Naive thymus-derived CD4-positive, alpha-beta T cell (primary cell): ENCODE results near the gene EFNA2. TPM values are rescaled to one million over a fixed set of nuclear protein-coding genes. Genes with fewer than 3 reads are reported as not detected.
"Not testable (repeated sequence)": the region's sequence is repeated elsewhere in the genome, so short reads cannot be mapped to it uniquely, and the experiment has no call there.

Experiments used
- ATAC-seq: fragments of 150-1000 bp; cut with Tn5 transposase; 2 replicates; pipeline ENCODE4 v1.10.0; 2021; ENCODE audit warnings: mild to moderate bottlenecking, moderate library complexity
- CTCF ChIA-PET: fragments of 350-600 bp; sonication (Branson Sonifier 250); formaldehyde crosslinking; loops from one replicate; lab custom pipeline; 2021; ENCODE audit warnings: antibody characterized with exemption; lab: Charles Lee
- POLR2A ChIA-PET: fragments of 350-600 bp; sonication (Branson Sonifier 250); formaldehyde crosslinking; loops from one replicate; lab custom pipeline; 2021; ENCODE audit warnings: antibody characterized with exemption, inconsistent platforms; lab: Charles Lee
- DNase-seq, 9 donors: peaks; one replicate each; pipeline versions ENCODE4 v3.0.0 to v3.0.0-alpha.2; 2020 to 2022; ENCODE audit warnings: mixed read lengths in 1 of 9
- H3K27ac ChIP-seq: one replicate; pipeline ENCODE4 v1.7.0; 2013; ENCODE audit warnings: mild to moderate bottlenecking, low read depth, low read length, moderate library complexity
- H3K27me3 ChIP-seq, 2 donors: one replicate each; pipeline ENCODE4 v1.7.0; 2013; ENCODE audit warnings: low read length in 2 of 2, mild to moderate bottlenecking in 2 of 2, moderate library complexity in 2 of 2; ENCODE audit not compliant: control insufficient read depth in 2 of 2, insufficient read depth in 2 of 2
- H3K36me3 ChIP-seq, 3 experiments: 1 replicate in 2 of 3; 2 replicates in 1 of 3; pipeline ENCODE4 v1.7.0; 2013; ENCODE audit warnings: low read length in 3 of 3, mild to moderate bottlenecking in 3 of 3, moderate library complexity in 1 of 3; ENCODE audit not compliant: insufficient read depth in 3 of 3, control insufficient read depth in 2 of 3
- H3K4me1 ChIP-seq, 2 donors: one replicate each; pipeline ENCODE4 v1.7.0; 2013; ENCODE audit warnings: low read length in 2 of 2, mild to moderate bottlenecking in 2 of 2, moderate library complexity in 1 of 2; ENCODE audit not compliant: control insufficient read depth in 2 of 2, insufficient read depth in 2 of 2
- H3K4me3 ChIP-seq: 2 replicates; pipeline ENCODE4 v1.7.0; 2013; ENCODE audit warnings: mild to moderate bottlenecking, low read length
- H3K9me3 ChIP-seq, 3 experiments: 1 replicate in 2 of 3; 2 replicates in 1 of 3; pipeline ENCODE4 v1.7.0; 2013; ENCODE audit warnings: low read length in 3 of 3; ENCODE audit not compliant: control insufficient read depth in 2 of 3
- H3K27ac Mint-ChIP-seq, 9 donors: one replicate each; pipeline ENCODE4 v1.8.0; 2020 to 2022; ENCODE audit warnings: mixed read lengths in 9 of 9, mild to moderate bottlenecking in 8 of 9, moderate library complexity in 5 of 9, inconsistent platforms in 2 of 9
- H3K27me3 Mint-ChIP-seq, 5 donors: one replicate each; pipeline ENCODE4 v1.8.0; 2021 to 2022; ENCODE audit warnings: mixed read lengths in 5 of 5, mild to moderate bottlenecking in 1 of 5
- H3K36me3 Mint-ChIP-seq, 5 donors: one replicate each; pipeline ENCODE4 v1.8.0; 2020 to 2022; ENCODE audit warnings: mixed read lengths in 5 of 5, mild to moderate bottlenecking in 3 of 5, inconsistent platforms in 1 of 5
- H3K4me1 Mint-ChIP-seq, 7 donors: one replicate each; pipeline ENCODE4 v1.8.0; 2020 to 2022; ENCODE audit warnings: mixed read lengths in 7 of 7, mild to moderate bottlenecking in 3 of 7, inconsistent platforms in 1 of 7
- H3K4me3 Mint-ChIP-seq, 10 donors: one replicate each; pipeline ENCODE4 v1.8.0; 2020 to 2022; ENCODE audit warnings: mild to moderate bottlenecking in 10 of 10, mixed read lengths in 10 of 10, moderate library complexity in 6 of 10, inconsistent platforms in 2 of 10
- H3K9me3 Mint-ChIP-seq, 11 donors: one replicate each; pipeline ENCODE4 v1.8.0; 2020 to 2022; ENCODE audit warnings: mixed read lengths in 11 of 11, mild to moderate bottlenecking in 4 of 11, inconsistent platforms in 1 of 11, moderate library complexity in 1 of 11
- intact Hi-C, 2 donors: fragments of 100-400 bp; cut with micrococcal nuclease; formaldehyde crosslinking; loops; one replicate each; pipeline ENCODE4 v1.15.1; 2023
- polyA plus RNA-seq, 2 donors: library from polyadenylated mRNA; unstranded; fragments of 300-500 nt; fragmentation: Illumina TruSeq; gene quantifications; one replicate each; pipeline ENCODE4 v1.2.3, GENCODE V29; 2021
- total RNA-seq, 6 experiments: library from RNA in 5 of 6; stranded (reverse) in 5 of 6; gene quantifications; 1 replicate in 5 of 6; 2 replicates in 1 of 6; pipeline ENCODE4 v1.2.3 and lab custom pipeline; 2021 to 2026

EFNA2 gene
- total and polyA plus RNA-seq, 7 experiments from 2014 or later, result not detected

GRCh38 chr19:1315470-1316166, 29.9 kb downstream of the EFNA2 start:
- intact Hi-C loops, result loop anchor here in 1 of 2 donors (1.0 to 5.0 kb wide), 2 partner anchors 47 to 57 kb away; no protein-coding TSS in a partner anchor
- ATAC-seq, result peak; percentile 61
- no peak overlapping the region for H3K27ac Mint-ChIP-seq

GRCh38 chr19:1316466-1316865, 30.8 kb downstream of the EFNA2 start:
- Mint-ChIP-seq H3K9me3 (no peaks in the 10 kb centered on the region), H3K27ac (no peak overlapping the region), H3K27me3 (peaks cover 11 to 29% (median 13%) of the 10 kb centered on the region in 5 donors), H3K36me3 (no peaks in the 10 kb centered on the region), H3K4me3 (peak overlapping the region in 2 of 10 donors; percentile 11 to 23), H3K4me1 (peaks cover 0 to 5% (median 0%) of the 10 kb centered on the region in 7 donors)
- POLR2A ChIA-PET, result no interaction called here
- peaks cover 0 to 3% of the 10 kb centered on the region in 2 donors for H3K4me1 ChIP-seq
- no peak overlapping the region for H3K27ac ChIP-seq
- no peak for ATAC-seq
- H3K27me3 ChIP-seq, result peaks cover 0 to 10% of the 10 kb centered on the region in 2 donors
- DNase-seq, result no peak
- H3K36me3 ChIP-seq, result no peaks in the 10 kb centered on the region
- no peaks in the 10 kb centered on the region for H3K9me3 ChIP-seq
- H3K4me3 ChIP-seq, result no peak overlapping the region
- intact Hi-C loops, result loop anchor here in 1 of 2 donors (5.0 kb wide), 1 partner anchor 46 kb away; no protein-coding TSS in a partner anchor
- CTCF ChIA-PET, result no interaction called here

More at GRCh38 chr19:1315470-1316166, 29.9 kb downstream of the EFNA2 start:
- Mint-ChIP-seq H3K4me1 (peaks cover 0 to 5% (median 0%) of the 10 kb centered on the region in 7 donors), H3K4me3 (peak overlapping the region in 1 of 10 donors; percentile 11), H3K9me3 (no peaks in the 10 kb centered on the region), H3K36me3 (no peaks in the 10 kb centered on the region), H3K27me3 (peaks cover 11 to 26% (median 13%) of the 10 kb centered on the region in 5 donors)
- Histone ChIP-seq H3K4me3 (no peak overlapping the region), H3K27me3 (peaks cover 0 to 10% of the 10 kb centered on the region in 2 donors), H3K9me3 (no peaks in the 10 kb centered on the region), H3K36me3 (no peaks in the 10 kb centered on the region), H3K27ac (no peak overlapping the region), H3K4me1 (peaks cover 0 to 3% of the 10 kb centered on the region in 2 donors)
- DNase-seq, result peak in 5 of 9 donors; percentile 16 to 57 (median 23)
- ChIA-PET POLR2A (no interaction called here), CTCF (interaction anchor here (0.9 kb wide), 1 partner anchor 56 kb away, joined by 4 read pairs; no protein-coding TSS in a partner anchor)

- Histone ChIP-seq H3K9me3 (no peaks in the 10 kb centered on the region), H3K27ac (no peak overlapping the region), H3K27me3 (peaks cover 0 to 10% of the 10 kb centered on the region in 2 donors), H3K4me3 (no peak overlapping the region), H3K36me3 (no peaks in the 10 kb centered on the region), H3K4me1 (peaks cover 0 to 3% of the 10 kb centered on the region in 2 donors)
- no peaks in the 10 kb centered on the region for H3K9me3 Mint-ChIP-seq
- H3K27ac Mint-ChIP-seq, result no peak overlapping the region
- ATAC-seq (no peak), DNase-seq (no peak)
- peaks cover 0 to under 1% (median 0%) of the 10 kb centered on the region in 5 donors for H3K36me3 Mint-ChIP-seq
- ChIA-PET CTCF (no interaction called here), POLR2A (no interaction called here)
- H3K4me1 Mint-ChIP-seq, result peaks cover 0 to 6% (median under 1%) of the 10 kb centered on the region in 7 donors
- peaks cover 14 to 30% (median 15%) of the 10 kb centered on the region in 5 donors for H3K27me3 Mint-ChIP-seq
- H3K4me3 Mint-ChIP-seq, result peak overlapping the region in 1 of 10 donors; percentile 32
- intact Hi-C loops, result loop anchor here in 1 of 2 donors (5.0 kb wide), 1 partner anchor 45 kb away; no protein-coding TSS in a partner anchor
Observed at GRCh38 chr19:1317274-1318003, 31.8 kb downstream of the EFNA2 start.

GRCh38 chr19:1318678-1319471, 33.2 kb downstream of the EFNA2 start:
- H3K27ac ChIP-seq, result no peak overlapping the region
- intact Hi-C loops, result loop anchor here in 1 of 2 donors (5.0 kb wide), 1 partner anchor 43 kb away; no protein-coding TSS in a partner anchor
- peaks cover 4 to 10% of the 10 kb centered on the region in 2 donors for H3K27me3 ChIP-seq
- Mint-ChIP-seq H3K4me1 (peaks cover 0 to 11% (median 6%) of the 10 kb centered on the region in 7 donors), H3K27me3 (peaks cover 22 to 35% (median 24%) of the 10 kb centered on the region in 5 donors), H3K9me3 (peaks cover 0 to 5% (median 0%) of the 10 kb centered on the region in 11 donors), H3K27ac (no peak overlapping the region), H3K36me3 (peaks cover 0 to 6% (median 0%) of the 10 kb centered on the region in 5 donors), H3K4me3 (peak overlapping the region in 1 of 10 donors; percentile 16)
- H3K36me3 ChIP-seq, result no peaks in the 10 kb centered on the region
- H3K9me3 ChIP-seq, result no peaks in the 10 kb centered on the region
- ATAC-seq (no peak), DNase-seq (no peak)
- ChIA-PET POLR2A (no interaction called here), CTCF (no interaction called here)
- peaks cover 0 to 3% of the 10 kb centered on the region in 2 donors for H3K4me1 ChIP-seq
- no peak overlapping the region for H3K4me3 ChIP-seq

GRCh38 chr19:1320282-1320650, 34.6 kb downstream of the EFNA2 start:
- H3K4me3 Mint-ChIP-seq, POLR2A ChIA-PET, H3K9me3 Mint-ChIP-seq, H3K4me3 ChIP-seq, H3K27ac Mint-ChIP-seq, H3K9me3 ChIP-seq, intact Hi-C loops, ATAC-seq, H3K27ac ChIP-seq, DNase-seq, H3K36me3 ChIP-seq, H3K4me1 ChIP-seq, H3K27me3 ChIP-seq: not testable (repeated sequence)
- CTCF ChIA-PET, result interaction anchor here (0.7 kb wide), 1 partner anchor 21 kb away, joined by 4 read pairs; no protein-coding TSS in a partner anchor
- Mint-ChIP-seq H3K36me3 (peaks cover 0 to 11% (median 0%) of the 10 kb centered on the region in 5 donors), H3K4me1 (peaks cover 0 to 14% (median 7%) of the 10 kb centered on the region in 7 donors), H3K27me3 (peaks cover 29 to 42% (median 34%) of the 10 kb centered on the region in 5 donors)

- peaks cover 0 to 6% of the 10 kb centered on the region in 2 donors for H3K4me1 ChIP-seq
- ChIA-PET POLR2A (no interaction called here), CTCF (no interaction called here)
- Mint-ChIP-seq H3K9me3 (peaks cover 0 to 5% (median 0%) of the 10 kb centered on the region in 11 donors), H3K27me3 (peaks cover 29 to 42% (median 37%) of the 10 kb centered on the region in 5 donors), H3K27ac (no peak overlapping the region), H3K4me3 (no peak overlapping the region), H3K36me3 (peaks cover 0 to 11% (median 0%) of the 10 kb centered on the region in 5 donors), H3K4me1 (peaks cover 0 to 14% (median 7%) of the 10 kb centered on the region in 7 donors)
- DNase-seq (no peak), ATAC-seq (no peak)
- intact Hi-C loops, result no loop called here
- no peak overlapping the region for H3K27ac ChIP-seq
- no peaks in the 10 kb centered on the region for H3K36me3 ChIP-seq
- peaks cover 5 to 7% of the 10 kb centered on the region in 2 donors for H3K27me3 ChIP-seq
- no peak overlapping the region for H3K4me3 ChIP-seq
- H3K9me3 ChIP-seq, result no peaks in the 10 kb centered on the region
Observed at GRCh38 chr19:1321539-1321938, 35.9 kb downstream of the EFNA2 start.
